Epithelial cell of proximal tubule (primary cell): ENCODE results near the gene GRM4. TPM values are rescaled to one million over a fixed set of nuclear protein-coding genes. Genes with fewer than 3 reads are reported as not detected.

Experiments
- DNase-seq: peaks from one replicate; pipeline ENCODE4 v3.0.0-alpha.2; 2011; ENCODE audit warnings: low read depth
- H3K4me3 ChIP-seq: 2 replicates; pipeline ENCODE4 v1.5.1; 2011; ENCODE audit warnings: low read depth, mild to moderate bottlenecking, low read length
- total RNA-seq: library from RNA; depleted of rRNA; stranded (reverse); fragments of >200 nt; gene quantifications from 2 replicates; pipeline ENCODE4 v1.2.3, GENCODE V29; 2015
- TF ChIP-seq, protein P1 (sequence below): conservative IDR thresholded peaks from 2 replicates; pipeline ENCODE4 v1.5.1; 2012; ENCODE audit warnings: low read depth, mild to moderate bottlenecking, low read length

Gene GRM4
- total RNA-seq, 1 donor from 2014 or later: not detected

DNA sequence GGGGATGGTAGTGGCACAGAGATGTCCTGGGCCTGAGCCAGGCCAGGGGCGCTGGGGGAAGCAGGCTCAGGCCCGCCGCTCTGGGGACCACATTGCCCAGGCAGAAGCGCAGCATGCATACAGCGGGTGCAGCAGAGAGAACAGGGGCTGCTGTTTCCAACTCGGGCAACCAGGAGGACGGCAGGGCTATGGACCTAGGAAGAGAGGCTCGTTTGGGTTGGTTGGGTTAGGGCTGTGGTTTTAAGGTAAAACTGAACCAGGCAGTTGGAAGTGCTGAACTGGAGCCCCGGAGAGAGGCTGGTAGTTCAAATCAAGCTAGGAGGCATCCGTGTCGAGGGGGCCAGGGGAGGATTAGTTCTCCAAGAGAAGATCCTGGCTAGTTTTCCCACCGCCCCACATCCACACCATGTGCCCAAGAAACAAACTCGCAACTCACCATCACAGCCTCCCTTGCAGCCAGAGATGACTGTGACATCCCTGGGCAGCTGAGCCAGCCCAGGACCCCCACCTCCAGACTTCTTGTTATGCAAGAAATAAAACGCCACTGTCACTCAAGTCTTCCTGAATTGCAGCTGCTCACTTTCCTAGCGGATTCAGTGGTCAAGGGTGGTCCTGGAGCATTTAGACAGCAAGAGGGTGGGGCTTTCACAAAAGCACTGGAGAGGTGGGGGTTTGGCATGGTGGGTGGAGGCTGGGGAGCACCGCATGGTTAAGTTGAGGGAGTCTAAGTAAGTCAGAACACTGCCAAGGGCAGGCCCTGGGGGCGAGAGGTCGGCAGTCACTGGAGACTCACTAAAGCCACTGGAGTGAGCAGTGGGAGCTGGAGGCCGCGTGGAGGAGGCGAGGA is 161.2 kb downstream of the GRM4 start:
- no peak for DNase-seq
- no peak overlapping the region for H3K4me3 ChIP-seq
- TF ChIP-seq, protein P1, sequence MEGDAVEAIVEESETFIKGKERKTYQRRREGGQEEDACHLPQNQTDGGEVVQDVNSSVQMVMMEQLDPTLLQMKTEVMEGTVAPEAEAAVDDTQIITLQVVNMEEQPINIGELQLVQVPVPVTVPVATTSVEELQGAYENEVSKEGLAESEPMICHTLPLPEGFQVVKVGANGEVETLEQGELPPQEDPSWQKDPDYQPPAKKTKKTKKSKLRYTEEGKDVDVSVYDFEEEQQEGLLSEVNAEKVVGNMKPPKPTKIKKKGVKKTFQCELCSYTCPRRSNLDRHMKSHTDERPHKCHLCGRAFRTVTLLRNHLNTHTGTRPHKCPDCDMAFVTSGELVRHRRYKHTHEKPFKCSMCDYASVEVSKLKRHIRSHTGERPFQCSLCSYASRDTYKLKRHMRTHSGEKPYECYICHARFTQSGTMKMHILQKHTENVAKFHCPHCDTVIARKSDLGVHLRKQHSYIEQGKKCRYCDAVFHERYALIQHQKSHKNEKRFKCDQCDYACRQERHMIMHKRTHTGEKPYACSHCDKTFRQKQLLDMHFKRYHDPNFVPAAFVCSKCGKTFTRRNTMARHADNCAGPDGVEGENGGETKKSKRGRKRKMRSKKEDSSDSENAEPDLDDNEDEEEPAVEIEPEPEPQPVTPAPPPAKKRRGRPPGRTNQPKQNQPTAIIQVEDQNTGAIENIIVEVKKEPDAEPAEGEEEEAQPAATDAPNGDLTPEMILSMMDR: no peak

DNA sequence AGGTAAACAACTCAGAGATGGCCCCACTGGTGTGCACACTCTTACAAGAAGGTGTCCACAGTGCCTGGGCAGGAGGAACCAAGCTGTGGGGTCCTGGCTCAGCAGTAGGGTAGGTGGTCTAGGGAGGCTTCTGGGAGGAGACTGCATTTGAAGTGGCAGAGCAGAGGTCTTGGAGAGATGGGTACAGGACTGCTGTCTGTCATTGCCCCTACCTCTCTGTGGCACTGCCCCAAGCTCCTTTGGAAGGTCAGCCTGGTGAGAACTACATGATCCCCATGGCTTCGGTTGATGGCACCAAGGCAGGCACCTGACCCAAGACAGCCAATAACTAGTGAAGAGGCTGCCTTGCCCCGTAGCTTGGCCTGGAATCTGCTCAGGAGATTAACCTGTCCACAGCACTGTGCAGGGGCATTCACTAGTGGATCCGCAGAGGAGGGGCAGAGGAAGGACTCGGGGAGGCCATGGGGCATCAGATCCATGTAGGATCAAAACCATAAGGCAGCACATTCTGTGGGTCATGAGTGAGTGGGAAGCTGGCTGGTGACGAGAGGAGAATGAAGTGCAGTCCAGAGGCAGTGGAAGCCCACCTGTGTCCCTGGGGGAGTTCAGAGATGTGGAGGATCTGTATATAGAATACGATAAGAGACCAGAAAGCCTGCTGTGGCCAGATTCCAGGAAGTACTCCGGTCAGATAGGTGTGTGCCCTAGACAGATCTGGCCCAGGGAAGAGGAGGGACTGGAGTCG is 162.0 kb downstream of the GRM4 start:
- TF ChIP-seq, protein P1: no peak
- no peak overlapping the region for H3K4me3 ChIP-seq
- DNase-seq: no peak

GRCh38 chr6:33983109-33983716 is 162.7 kb downstream of the GRM4 start:
- no peak overlapping the region for H3K4me3 ChIP-seq
- TF ChIP-seq, protein P1: no peak
- DNase-seq: no peak

- no peak for DNase-seq
- TF ChIP-seq, protein P1: no peak
- no peak overlapping the region for H3K4me3 ChIP-seq
Observed at GRCh38 chr6:33981861-33982260, 164.0 kb downstream of the GRM4 start.

GRCh38 chr6:33981421-33981820 is 164.5 kb downstream of the GRM4 start:
- TF ChIP-seq, protein P1: no peak
- DNase-seq: no peak
- H3K4me3 ChIP-seq: no peak overlapping the region

- TF ChIP-seq, protein P1: no peak
- H3K4me3 ChIP-seq: no peak overlapping the region
- DNase-seq: no peak
Observed at GRCh38 chr6:33980176-33981175, 165.4 kb downstream of the GRM4 start.
